ENCODE results near the gene INTS6. TPM values are rescaled to one million over a fixed set of nuclear protein-coding genes. Genes with fewer than 3 reads are reported as not detected.

INTS6 gene
- total RNA-seq, 1 experiment from 2014 or later = 32.3 TPM

DNA sequence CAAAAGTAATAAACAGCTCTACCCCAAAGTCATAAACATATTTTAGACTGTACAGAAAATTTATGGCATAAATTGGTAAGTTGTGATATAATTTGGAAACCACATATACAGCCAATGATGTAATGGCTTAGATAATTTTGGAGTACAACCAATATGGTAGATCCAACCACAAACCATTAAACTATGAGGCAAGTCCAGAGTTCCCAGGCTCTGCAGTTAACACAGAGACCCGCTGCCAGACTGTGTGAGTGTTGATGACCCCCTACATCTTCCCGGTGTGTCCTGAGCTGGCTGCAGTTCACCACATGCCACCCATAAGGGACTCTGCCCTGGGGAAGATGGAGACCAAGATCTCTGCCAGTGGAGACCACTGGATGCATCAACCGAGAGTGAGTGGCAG is 123.2 kb downstream of the INTS6 start:
- no peak for DNase-seq (ENCODE audit: low spot score)
- in situ Hi-C loops (cut with HindIII; ENCODE audit: low sequenced_read_pairs) = no loop called here

DNA sequence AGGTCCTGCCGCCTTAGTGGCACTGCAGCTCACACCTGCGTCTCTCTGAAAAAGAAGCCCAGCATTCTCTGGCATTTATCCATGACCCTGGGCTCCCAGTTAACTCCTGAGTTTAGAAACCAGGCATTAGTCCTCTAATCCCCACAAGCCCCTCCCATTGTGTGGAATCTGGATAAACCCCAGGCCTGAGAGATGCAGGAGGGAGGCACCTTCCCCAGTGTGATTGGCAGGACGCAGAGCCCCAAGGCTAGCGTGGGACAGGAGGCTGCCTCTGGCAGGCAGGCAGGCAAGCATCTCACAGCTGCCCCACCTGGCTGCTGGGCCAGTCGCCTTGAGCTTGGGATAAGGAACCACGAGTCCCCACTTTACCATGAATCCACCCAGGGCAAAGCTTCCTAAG is 124.3 kb downstream of the INTS6 start:
- DNase-seq (ENCODE audit: low spot score) = no peak
- in situ Hi-C loops (cut with HindIII; ENCODE audit: low sequenced_read_pairs) = no loop called here

DNA sequence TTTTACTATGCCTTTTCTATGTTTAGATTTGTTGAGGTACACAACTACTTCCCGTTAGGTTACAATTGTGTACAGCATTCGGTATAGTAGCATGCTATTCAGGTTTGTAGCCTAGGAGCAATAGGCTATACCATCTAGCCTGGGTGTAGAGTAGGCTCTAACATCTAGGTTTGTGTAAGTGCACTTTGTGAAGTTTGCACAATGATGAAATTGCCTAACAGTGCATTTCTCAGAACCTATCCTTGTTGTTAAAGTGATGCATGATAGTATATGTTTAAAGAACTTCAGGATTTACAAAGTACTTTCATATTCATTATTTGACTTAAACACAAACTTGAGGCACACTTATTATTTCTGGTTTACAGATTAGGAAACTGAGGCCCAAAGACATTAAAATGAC is 124.9 kb downstream of the INTS6 start:
- DNase-seq (ENCODE audit: low spot score) = no peak
- in situ Hi-C loops (cut with HindIII; ENCODE audit: low sequenced_read_pairs) = no loop called here

DNA sequence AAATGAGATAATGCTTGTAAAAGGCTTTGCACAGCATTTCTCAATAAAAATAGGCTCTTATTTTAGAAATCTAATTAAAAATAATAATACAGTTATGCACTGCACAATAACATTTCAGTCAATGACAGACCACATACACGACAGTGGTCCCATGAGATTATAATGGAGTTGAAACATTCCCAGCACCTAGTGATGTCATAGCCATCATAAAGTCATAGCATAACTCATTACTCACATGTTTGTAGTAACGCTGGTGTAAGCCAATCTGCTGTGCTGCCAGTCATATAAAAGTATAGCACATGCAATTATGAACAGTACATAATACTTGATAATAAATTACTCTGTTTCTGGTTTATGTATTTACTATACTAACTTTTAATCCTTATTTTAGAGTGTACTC is 126.1 kb downstream of the INTS6 start:
- in situ Hi-C loops (cut with HindIII; ENCODE audit: low sequenced_read_pairs) = no loop called here

DNA sequence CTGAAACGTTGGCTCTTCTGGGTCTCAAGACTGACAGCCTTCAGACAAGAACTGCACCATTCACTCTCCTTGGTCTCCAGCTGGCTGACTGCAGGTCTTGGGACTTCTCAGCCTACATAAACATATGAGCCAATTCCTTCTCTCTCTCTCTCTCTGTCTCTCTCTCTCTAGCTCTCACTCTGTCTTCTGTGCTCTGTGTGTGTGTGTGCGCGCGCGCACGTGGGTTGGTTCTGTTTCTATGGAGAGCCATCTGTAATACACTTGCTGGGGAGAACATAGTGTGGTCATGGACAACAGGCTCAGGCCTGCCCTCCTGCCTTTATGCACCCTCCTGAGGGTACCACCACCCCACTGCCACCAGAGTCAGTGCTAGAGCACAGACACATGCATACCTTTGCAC is 127.0 kb downstream of the INTS6 start:
- in situ Hi-C loops (cut with HindIII; ENCODE audit: low sequenced_read_pairs) = no loop called here
- DNase-seq (ENCODE audit: low spot score) = no peak

More for the DNA sequence above, 126.1 kb downstream of the INTS6 start:
- no peak for DNase-seq (ENCODE audit: low spot score)

DNA sequence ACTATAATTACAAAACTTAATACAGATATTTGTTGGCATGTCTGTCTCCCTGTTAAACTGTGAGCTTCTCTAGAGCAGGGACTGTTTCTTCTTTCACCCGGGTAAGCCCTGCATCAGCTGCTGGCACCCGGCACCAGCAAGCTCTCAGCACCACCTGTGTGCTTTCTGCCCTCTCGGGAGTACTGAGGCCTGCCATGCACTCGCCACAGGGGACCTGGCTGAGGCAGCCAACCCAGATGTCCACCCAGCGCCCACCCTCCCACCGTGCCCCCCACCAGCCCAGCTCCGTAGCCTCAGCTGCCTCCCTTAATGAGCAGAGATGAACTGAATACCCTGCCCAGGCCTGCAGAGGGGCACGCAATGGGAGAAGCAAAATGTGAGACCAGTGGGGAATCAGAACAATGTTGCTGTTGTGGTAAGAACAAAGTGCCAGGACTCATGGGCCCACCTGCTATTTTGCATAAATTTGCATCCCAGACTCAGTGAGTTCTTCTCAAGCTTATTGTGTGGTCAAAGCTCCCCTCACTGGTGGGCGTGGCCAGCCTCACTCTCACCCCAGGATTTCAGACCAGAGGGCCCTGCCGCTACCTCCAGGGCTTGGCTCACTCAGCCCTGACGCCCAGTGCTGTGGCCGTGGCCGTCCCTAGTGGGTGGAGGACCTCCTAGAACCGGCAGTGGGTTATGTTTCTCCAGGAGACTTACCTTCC is 128.0 kb downstream of the INTS6 start:
- DNase-seq (ENCODE audit: low spot score) = no peak
- in situ Hi-C loops (cut with HindIII; ENCODE audit: low sequenced_read_pairs) = no loop called here

DNA sequence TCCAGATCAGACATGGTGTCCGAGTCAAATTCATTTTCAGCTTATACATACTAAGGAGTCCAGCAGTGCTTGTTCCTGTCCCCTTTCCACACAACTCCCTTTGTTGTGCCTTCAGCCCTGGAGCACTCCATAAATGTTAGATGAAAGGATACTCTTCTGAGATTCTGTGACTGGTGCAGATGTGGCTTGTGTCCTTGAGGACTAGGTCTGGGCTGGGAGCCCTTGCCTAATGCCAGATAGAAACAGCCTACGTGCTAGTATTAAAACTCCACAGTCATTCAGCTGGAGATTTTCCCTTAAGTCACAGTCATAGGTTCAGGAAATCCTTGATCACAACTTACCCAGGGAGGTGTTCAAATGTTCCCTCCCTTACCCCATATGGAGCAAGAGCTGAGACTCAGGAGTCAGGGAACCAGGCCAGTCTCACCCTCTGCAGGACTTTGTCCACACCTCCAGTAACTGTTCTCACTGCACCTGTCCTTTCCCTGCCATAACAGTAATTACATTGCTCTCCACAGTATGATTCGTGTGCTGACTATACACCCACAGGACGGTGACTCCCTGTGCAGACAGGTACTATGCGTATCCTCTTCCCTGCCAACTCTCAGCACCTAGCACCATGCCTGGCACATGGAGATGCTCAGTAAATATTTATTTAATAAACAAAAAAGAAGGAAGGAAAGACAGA is 128.9 kb downstream of the INTS6 start:
- in situ Hi-C loops (cut with HindIII; ENCODE audit: low sequenced_read_pairs) = no loop called here
- DNase-seq (ENCODE audit: low spot score) = no peak

DNA sequence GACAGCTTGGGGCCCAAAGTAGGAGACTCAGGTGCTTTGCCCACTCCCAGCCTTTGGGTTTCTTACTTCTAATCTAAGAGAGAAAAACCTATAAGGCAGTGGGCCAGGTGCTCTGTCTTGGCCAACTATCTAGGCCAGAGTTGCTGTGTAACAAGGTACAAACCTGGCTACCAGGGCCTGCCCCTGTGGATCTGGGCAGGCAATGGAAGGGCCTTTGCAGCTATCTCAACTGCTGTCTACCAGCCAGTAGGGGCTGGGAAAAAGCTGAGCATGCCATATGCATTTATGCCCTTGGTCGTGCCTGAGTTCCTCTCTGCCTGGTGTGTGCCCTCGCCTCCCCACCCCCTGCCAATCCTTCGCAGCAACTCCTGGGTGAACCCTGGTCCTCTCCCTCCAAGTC is 130.0 kb downstream of the INTS6 start:
- no peak for DNase-seq (ENCODE audit: low spot score)
- in situ Hi-C loops (cut with HindIII; ENCODE audit: low sequenced_read_pairs) = no loop called here

DNA sequence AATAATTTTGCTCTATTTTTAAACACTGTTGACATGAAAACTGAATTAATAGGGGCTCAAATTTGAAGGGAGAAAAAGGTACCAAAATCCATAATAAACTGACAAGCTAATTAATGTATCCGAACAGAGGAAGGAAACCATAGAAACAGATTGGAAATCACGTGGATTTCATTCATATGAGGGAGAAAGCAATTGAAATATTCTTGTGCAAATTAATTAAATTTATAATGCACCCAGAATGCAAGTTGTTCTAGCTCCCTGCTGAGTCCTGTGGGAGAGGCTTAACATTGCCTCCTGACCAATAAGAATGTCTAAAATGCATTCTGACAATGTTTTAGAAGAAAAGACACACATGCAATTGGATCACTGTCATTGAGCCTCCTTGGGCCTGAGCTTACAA is 131.0 kb downstream of the INTS6 start:
- DNase-seq (ENCODE audit: low spot score) = no peak
- in situ Hi-C loops (cut with HindIII; ENCODE audit: low sequenced_read_pairs) = no loop called here

DNA sequence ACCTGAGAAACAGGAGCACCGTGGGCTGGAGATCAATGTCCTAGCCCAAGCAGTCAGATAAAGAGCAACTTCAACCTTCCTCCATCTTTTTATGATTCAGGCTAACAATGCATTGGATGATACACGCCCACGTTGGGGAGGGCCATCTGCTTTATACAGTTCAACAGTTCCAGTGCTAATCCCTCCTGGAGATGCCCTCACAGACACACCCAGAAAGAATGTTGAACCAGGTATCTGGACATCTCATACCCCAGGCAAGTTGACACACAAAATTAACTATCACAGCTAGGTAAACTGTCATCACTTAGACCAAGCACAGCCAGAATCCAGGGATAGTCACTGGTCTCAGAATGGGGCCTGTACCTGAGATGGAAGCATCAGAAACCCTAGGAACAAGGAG is 134.0 kb downstream of the INTS6 start:
- no peak for DNase-seq (ENCODE audit: low spot score)

DNA sequence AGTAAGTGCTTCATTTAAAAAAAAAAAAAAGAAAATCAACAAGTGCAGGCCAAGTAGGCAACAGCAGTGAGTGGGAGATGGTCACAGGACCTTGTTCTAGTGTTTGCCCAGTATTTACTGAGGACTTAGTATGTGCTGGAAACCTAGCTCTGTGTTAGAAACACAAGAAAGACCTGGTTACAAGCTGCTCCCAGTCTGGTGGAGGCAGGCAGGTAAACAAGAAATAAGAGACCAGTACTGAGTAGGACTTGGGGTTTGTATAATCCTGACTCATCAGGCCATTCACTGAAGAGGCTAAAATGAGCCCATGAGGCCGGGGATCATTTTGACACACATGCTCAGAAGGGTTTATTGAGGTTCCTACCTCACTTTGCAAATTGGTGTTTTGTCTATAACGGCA is 134.8 kb downstream of the INTS6 start:
- in situ Hi-C loops (cut with HindIII; ENCODE audit: low sequenced_read_pairs) = no loop called here
- DNase-seq (ENCODE audit: low spot score) = no peak

More for the DNA sequence above, 134.0 kb downstream of the INTS6 start:
- in situ Hi-C loops (cut with HindIII; ENCODE audit: low sequenced_read_pairs) = no loop called here

DNA sequence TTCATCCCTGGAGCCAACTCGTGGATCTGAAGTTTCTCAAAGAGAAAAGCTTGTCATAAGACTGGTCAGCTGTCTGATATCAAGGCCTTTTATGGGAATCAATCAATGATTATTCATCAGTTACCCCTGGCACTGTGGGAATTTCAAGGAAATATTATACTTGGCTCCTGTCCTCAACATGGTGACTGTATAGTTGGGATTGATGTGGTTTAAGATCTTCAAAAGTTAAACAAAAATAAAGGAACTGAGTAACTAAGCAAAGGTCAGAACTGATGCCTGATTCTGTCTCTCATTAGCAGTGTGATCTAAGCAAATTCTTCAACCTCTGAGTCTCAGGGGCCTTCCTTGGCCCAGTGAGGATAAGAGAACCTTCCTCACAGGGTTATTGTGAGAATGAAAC is 135.6 kb downstream of the INTS6 start:
- DNase-seq (ENCODE audit: low spot score) = no peak
- in situ Hi-C loops (cut with HindIII; ENCODE audit: low sequenced_read_pairs) = no loop called here

DNA sequence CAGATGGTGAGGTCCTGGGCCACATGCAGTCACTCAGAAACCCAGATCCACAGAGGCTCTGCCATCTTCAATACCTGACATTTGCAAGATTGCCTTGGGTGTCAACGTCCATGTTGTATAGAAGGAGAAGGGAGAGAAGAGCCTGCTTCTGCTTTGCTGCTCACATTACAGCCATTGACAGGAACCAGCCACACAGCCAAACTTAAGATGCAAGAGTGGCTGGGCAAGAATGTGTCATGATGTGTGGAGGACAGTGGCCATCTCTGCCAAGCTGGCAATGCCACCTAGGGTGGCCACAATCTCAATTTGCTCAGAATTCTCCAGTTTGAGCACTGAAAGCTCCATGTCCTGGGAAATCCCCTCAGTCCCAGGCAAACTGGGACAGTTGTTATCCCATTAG is 139.2 kb downstream of the INTS6 start:
- no peak for DNase-seq (ENCODE audit: low spot score)
- in situ Hi-C loops (cut with HindIII; ENCODE audit: low sequenced_read_pairs) = no loop called here

DNA sequence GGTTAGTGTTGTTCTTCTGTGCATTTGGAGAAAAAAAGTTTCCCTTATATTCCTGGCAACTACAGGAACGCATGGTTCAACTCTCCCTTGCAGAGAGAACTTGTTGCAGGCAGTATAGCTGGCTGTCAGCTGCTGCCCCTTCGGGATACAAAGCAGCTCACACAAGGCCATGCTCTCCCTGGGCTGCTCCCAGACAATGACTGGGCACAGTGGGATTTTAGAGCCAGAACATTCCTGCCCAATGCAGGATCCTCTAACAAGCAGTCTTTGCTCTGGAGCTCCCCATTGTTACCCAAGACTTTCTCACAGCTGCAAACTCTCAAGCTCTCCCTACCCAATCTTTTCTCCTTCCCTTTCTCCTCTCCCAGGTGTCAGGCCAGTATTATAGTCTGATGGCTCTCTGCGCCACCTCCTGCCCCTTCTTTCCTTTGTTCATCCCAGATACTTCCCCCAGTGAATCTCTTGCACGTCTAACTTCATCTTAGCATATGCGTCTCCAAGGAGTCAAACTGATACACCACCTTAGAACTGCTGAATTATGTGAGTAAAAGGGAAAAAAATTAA is 140.8 kb downstream of the INTS6 start:
- DNase-seq (ENCODE audit: low spot score) = no peak
- in situ Hi-C loops (cut with HindIII; ENCODE audit: low sequenced_read_pairs) = no loop called here

Other genes starting within 250 kb of the INTS6 start
- 0.49 and 0.95 TPM in 2 replicates for gene FAM124A, start 230.6 kb downstream of the INTS6 start, total RNA-seq (2014; rRNA removed; shearing (Covaris generic))
- gene SERPINE3, start 113.3 kb downstream of the INTS6 start, total RNA-seq (2014; rRNA removed; shearing (Covaris generic)) = not detected in 2 replicates
- gene WDFY2, start 131.4 kb upstream of the INTS6 start, total RNA-seq (2014; rRNA removed; shearing (Covaris generic)) = 2.6 and 4.1 TPM in 2 replicates

Measured in G401 (cell line).